NT2/D1 (cell line): ENCODE data around the gene SEMA6C.

Experiments
- SUZ12 ChIP-seq: IDR thresholded peaks from 2 replicates; pipeline ENCODE4 v1.6.1; 2011; ENCODE audit not compliant: insufficient read length, insufficient read depth; ENCODE audit errors: extremely low read depth
- YY1 ChIP-seq: IDR thresholded peaks from 2 replicates; pipeline ENCODE4 v1.6.1; 2011; ENCODE audit not compliant: insufficient read length, insufficient read depth
- ZNF274 ChIP-seq: IDR thresholded peaks from 2 replicates; pipeline ENCODE4 v1.6.1; 2011; ENCODE audit warnings: mild to moderate bottlenecking, low read depth, low read length

- TF ChIP-seq YY1 (no peak), SUZ12 (no peak), ZNF274 (no peak)
Observed at GRCh38 chr1:151130987-151131586, 15.3 kb downstream of the SEMA6C start.
